ENCODE measurements around the gene SLF2.

- TF ChIP-seq, protein P1, sequence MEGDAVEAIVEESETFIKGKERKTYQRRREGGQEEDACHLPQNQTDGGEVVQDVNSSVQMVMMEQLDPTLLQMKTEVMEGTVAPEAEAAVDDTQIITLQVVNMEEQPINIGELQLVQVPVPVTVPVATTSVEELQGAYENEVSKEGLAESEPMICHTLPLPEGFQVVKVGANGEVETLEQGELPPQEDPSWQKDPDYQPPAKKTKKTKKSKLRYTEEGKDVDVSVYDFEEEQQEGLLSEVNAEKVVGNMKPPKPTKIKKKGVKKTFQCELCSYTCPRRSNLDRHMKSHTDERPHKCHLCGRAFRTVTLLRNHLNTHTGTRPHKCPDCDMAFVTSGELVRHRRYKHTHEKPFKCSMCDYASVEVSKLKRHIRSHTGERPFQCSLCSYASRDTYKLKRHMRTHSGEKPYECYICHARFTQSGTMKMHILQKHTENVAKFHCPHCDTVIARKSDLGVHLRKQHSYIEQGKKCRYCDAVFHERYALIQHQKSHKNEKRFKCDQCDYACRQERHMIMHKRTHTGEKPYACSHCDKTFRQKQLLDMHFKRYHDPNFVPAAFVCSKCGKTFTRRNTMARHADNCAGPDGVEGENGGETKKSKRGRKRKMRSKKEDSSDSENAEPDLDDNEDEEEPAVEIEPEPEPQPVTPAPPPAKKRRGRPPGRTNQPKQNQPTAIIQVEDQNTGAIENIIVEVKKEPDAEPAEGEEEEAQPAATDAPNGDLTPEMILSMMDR (conservative IDR thresholded peaks at IDR 0.05; ENCODE audit: low read length) = no peak
- no peak for TF ChIP-seq EZH2phosphoT487 (IDR thresholded peaks at IDR 0.05; ENCODE audit: borderline replicate concordance, low read depth, low read length)
Observed at GRCh38 chr10:100912605-100913469, at the start of gene SLF2.
